Activated B cell treated with CpG ODN at 0.5 μM for 24 hours (primary cell): ENCODE measurements around the gene PBX1. TPM values are rescaled to one million over a fixed set of nuclear protein-coding genes. Genes with fewer than 3 reads are reported as not detected.

Source experiments
- ATAC-seq: fragments of 200-7000 bp; cut with Tn5 transposase; one replicate; pipeline ENCODE4 v1.10.0; 2021; ENCODE audit warnings: low read depth, mild to moderate bottlenecking, moderate library complexity
- CTCF ChIA-PET: fragments of 350-600 bp; sonication (Branson Sonifier 250); formaldehyde crosslinking; loops from one replicate; lab custom pipeline; 2021; ENCODE audit warnings: antibody characterized with exemption; lab: Charles Lee
- POLR2A ChIA-PET: fragments of 350-600 bp; sonication (Branson Sonifier 250); formaldehyde crosslinking; loops from one replicate; lab custom pipeline; 2021; ENCODE audit warnings: antibody characterized with exemption; lab: Charles Lee
- DNase-seq: peaks from one replicate; pipeline ENCODE4 v3.0.0; 2022
- H3K27ac Mint-ChIP-seq: one replicate; pipeline ENCODE4 v1.8.0; 2020; ENCODE audit warnings: mixed read lengths
- H3K27me3 Mint-ChIP-seq: one replicate; pipeline ENCODE4 v1.8.0; 2021; ENCODE audit warnings: mixed read lengths
- H3K36me3 Mint-ChIP-seq: one replicate; pipeline ENCODE4 v1.8.0; 2021; ENCODE audit warnings: low read depth, mixed read lengths
- H3K4me1 Mint-ChIP-seq: one replicate; pipeline ENCODE4 v1.8.0; 2021; ENCODE audit warnings: mixed read lengths
- H3K4me3 Mint-ChIP-seq: one replicate; pipeline ENCODE4 v1.8.0; 2020; ENCODE audit warnings: mild to moderate bottlenecking, mixed read lengths
- H3K9me3 Mint-ChIP-seq: one replicate; pipeline ENCODE4 v1.8.0; 2020; ENCODE audit warnings: mixed read lengths
- CTCF ChIP-seq: fragments of 200-600 bp; IDR thresholded peaks from one replicate; pipeline ENCODE4 v1.8.0; 2022; ENCODE audit warnings: antibody characterized with exemption, mild to moderate bottlenecking
- intact Hi-C: fragments of 100-400 bp; cut with micrococcal nuclease; formaldehyde crosslinking; loops from one replicate; pipeline ENCODE4 v1.15.1; 2024
- total RNA-seq: library from RNA; stranded (reverse); gene quantifications from 2 replicates; pipeline ENCODE4 v1.2.3, GENCODE V29; 2022

PBX1 gene
- total RNA-seq, 1 donor from 2014 or later = not detected

GRCh38 chr1:164763098-164763497, 204.1 kb downstream of the PBX1 start:
- CTCF ChIA-PET = no interaction called here
- no peaks in the 10 kb centered on the region for H3K27me3 Mint-ChIP-seq
- H3K4me1 Mint-ChIP-seq = no peaks in the 10 kb centered on the region
- H3K9me3 Mint-ChIP-seq = no peaks in the 10 kb centered on the region
- DNase-seq (no peak), ATAC-seq (no peak)
- H3K36me3 Mint-ChIP-seq = no peaks in the 10 kb centered on the region
- POLR2A ChIA-PET = no interaction called here
- intact Hi-C loops = no loop called here
- no peak overlapping the region for H3K27ac Mint-ChIP-seq
- TF ChIP-seq CTCF = no peak
- H3K4me3 Mint-ChIP-seq = no peak overlapping the region

GRCh38 chr1:164764333-164764732, 205.3 kb downstream of the PBX1 start:
- Mint-ChIP-seq H3K27ac (no peak overlapping the region), H3K4me1 (no peaks in the 10 kb centered on the region), H3K27me3 (no peaks in the 10 kb centered on the region), H3K4me3 (no peak overlapping the region), H3K36me3 (no peaks in the 10 kb centered on the region), H3K9me3 (no peaks in the 10 kb centered on the region)
- no peak for TF ChIP-seq CTCF
- POLR2A ChIA-PET = no interaction called here
- no peak for ATAC-seq
- CTCF ChIA-PET = no interaction called here
- no peak for DNase-seq
- intact Hi-C loops = no loop called here

GRCh38 chr1:164765557-164765956, 206.6 kb downstream of the PBX1 start:
- Mint-ChIP-seq H3K9me3 (no peaks in the 10 kb centered on the region), H3K4me1 (no peaks in the 10 kb centered on the region), H3K27me3 (no peaks in the 10 kb centered on the region), H3K4me3 (no peak overlapping the region), H3K36me3 (no peaks in the 10 kb centered on the region), H3K27ac (no peak overlapping the region)
- no peak for DNase-seq
- POLR2A ChIA-PET = no interaction called here
- CTCF ChIA-PET = no interaction called here
- no peak for ATAC-seq
- intact Hi-C loops = no loop called here
- no peak for TF ChIP-seq CTCF

GRCh38 chr1:164765992-164766720, 207.2 kb downstream of the PBX1 start:
- Mint-ChIP-seq H3K36me3 (no peaks in the 10 kb centered on the region), H3K27ac (no peak overlapping the region), H3K4me3 (no peak overlapping the region), H3K4me1 (no peaks in the 10 kb centered on the region), H3K27me3 (no peaks in the 10 kb centered on the region), H3K9me3 (no peaks in the 10 kb centered on the region)
- no peak for ATAC-seq
- POLR2A ChIA-PET = no interaction called here
- no peak for DNase-seq
- CTCF ChIA-PET = interaction anchor here (0.9 kb wide), 1 partner anchor 16 kb away, joined by 4 read pairs; no protein-coding TSS in a partner anchor
- no peak for TF ChIP-seq CTCF
- intact Hi-C loops = no loop called here

GRCh38 chr1:164767752-164768402, 208.9 kb downstream of the PBX1 start:
- TF ChIP-seq CTCF = no peak
- no peaks in the 10 kb centered on the region for H3K9me3 Mint-ChIP-seq
- no peaks in the 10 kb centered on the region for H3K36me3 Mint-ChIP-seq
- ChIA-PET POLR2A (no interaction called here), CTCF (no interaction called here)
- no peak for DNase-seq
- ATAC-seq = no peak
- H3K27me3 Mint-ChIP-seq = no peaks in the 10 kb centered on the region
- intact Hi-C loops = no loop called here
- no peaks in the 10 kb centered on the region for H3K4me1 Mint-ChIP-seq
- H3K4me3 Mint-ChIP-seq = no peak overlapping the region
- no peak overlapping the region for H3K27ac Mint-ChIP-seq
